Aorta (tissue), 5 donors: ENCODE data around the gene CDC16. TPM values are rescaled to one million over a fixed set of nuclear protein-coding genes. Genes with fewer than 3 reads are reported as not detected.

Experiments used
- ATAC-seq: fragments of 200-7000 bp; cut with Tn5 transposase; one replicate; pipeline ENCODE4 v1.9.1; 2022; ENCODE audit warnings: moderate library complexity; ENCODE audit not compliant: low FRiP score
- DNase-seq, 2 donors: peaks; one replicate each; pipeline ENCODE4 v3.0.0-alpha.2; 2020
- H3K27ac ChIP-seq, 2 donors: one replicate each; pipeline ENCODE4 v1.5.1; 2013; ENCODE audit warnings: low read length in 2 of 2, mild to moderate bottlenecking in 2 of 2, moderate library complexity in 2 of 2, control low read depth in 1 of 2, inconsistent platforms in 1 of 2, low read depth in 1 of 2
- H3K27me3 ChIP-seq, 2 donors: one replicate each; pipeline ENCODE4 v1.6.1; 2013; ENCODE audit warnings: control low read depth in 1 of 2, low read length in 1 of 2, mild to moderate bottlenecking in 1 of 2, moderate library complexity in 1 of 2; ENCODE audit not compliant: insufficient read depth in 2 of 2, control insufficient read depth in 1 of 2
- H3K36me3 ChIP-seq, 2 donors: one replicate each; pipeline ENCODE4 v1.6.1; 2013; ENCODE audit warnings: control low read depth in 1 of 2, low read length in 1 of 2, mild to moderate bottlenecking in 1 of 2; ENCODE audit not compliant: insufficient read depth in 2 of 2, control insufficient read depth in 1 of 2
- H3K4me1 ChIP-seq, 2 donors: one replicate each; pipeline ENCODE4 v1.6.1; 2013; ENCODE audit warnings: low read length in 2 of 2, control low read depth in 1 of 2, mild to moderate bottlenecking in 1 of 2, moderate library complexity in 1 of 2; ENCODE audit not compliant: insufficient read depth in 2 of 2, control insufficient read depth in 1 of 2
- H3K4me3 ChIP-seq, 2 donors: one replicate each; pipeline ENCODE4 v1.5.1; 2013; ENCODE audit warnings: low read length in 2 of 2, control low read depth in 1 of 2, mild to moderate bottlenecking in 1 of 2
- H3K9me3 ChIP-seq: one replicate; pipeline ENCODE4 v1.6.1; 2013; ENCODE audit warnings: mild to moderate bottlenecking, low read length; ENCODE audit not compliant: control insufficient read depth
- WGBS, 2 donors: extraction: QIAGEN DNeasy Blood & Tissue Kit; methylation state at CpG; one replicate each; pipeline ENCODE4 v1.1.7; 2013; 5-methylcytosine and 5-hydroxymethylcytosine counted together
- intact Hi-C, 2 donors: fragments of 100-400 bp; cut with DNase I; formaldehyde crosslinking; loops; one replicate each; pipeline versions ENCODE4 v1.14.2 to v1.15.0; 2022
- polyA plus RNA-seq, 2 donors: library from polyadenylated mRNA; stranded (reverse); fragments of 200-250 nt; gene quantifications; one replicate each; pipeline ENCODE4 v1.2.3, GENCODE V29; 2013
- total RNA-seq, 2 donors: library from RNA; stranded (reverse); fragmentation: NEBNext Ultra II Directional; extraction: Animal tissue kit (Norgen Biotek cat#: 25700); gene quantifications; one replicate each; pipeline ENCODE4 v1.2.1, GENCODE V29; 2021
- donor health status: healthy with polysubstance abuse.
- donor health status: Bipolar disorder and iron deficiency.
- donor health status: DM: no; HTN: no; CAD: no.
- donor health status: DM: no; HTN: no; CAD: no.
- donor health status: DM: yes; HTN: yes; CAD: no.

Gene CDC16
- total and polyA plus RNA-seq, 4 donors: 31.1 to 86.9 (median 56.4) TPM

DNA sequence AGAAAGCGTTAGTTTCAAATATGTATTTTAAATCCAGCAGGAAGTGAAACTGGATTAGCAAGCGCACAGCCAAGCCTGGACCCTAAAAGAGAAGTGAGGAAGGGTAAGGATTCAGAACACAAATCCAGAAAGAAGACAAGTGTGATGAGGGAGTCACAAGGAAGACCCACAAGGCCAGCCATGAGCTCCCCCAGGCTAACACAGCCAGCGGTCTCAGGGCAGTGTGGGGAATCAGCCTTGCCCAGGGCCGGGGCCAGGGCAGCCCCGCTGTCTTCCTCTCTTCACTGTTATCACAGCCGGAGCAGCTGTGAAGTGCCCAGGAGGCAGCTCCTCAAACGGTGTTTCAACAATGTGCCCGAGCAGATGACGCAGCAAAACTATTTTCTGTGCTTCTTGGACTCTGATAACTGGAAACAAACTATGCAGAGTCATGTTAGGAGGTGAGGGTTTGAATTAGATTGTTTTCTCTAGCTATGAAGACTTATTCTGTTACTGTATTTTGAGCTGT is 12.2 kb upstream of the CDC16 start:
- DNase-seq: peak in 1 of 2 donors; percentile 63
- no peak overlapping the region for H3K4me3 ChIP-seq
- WGBS, 2 donors: 23 to 24% methylated on average over 9 of the region's 9 CpGs
- intact Hi-C loops: no loop called here
- no peaks in the 10 kb centered on the region for H3K36me3 ChIP-seq
- no peaks in the 10 kb centered on the region for H3K4me1 ChIP-seq
- no peaks in the 10 kb centered on the region for H3K27me3 ChIP-seq
- ATAC-seq: peak; percentile 29
- no peak overlapping the region for H3K27ac ChIP-seq
- no peaks in the 10 kb centered on the region for H3K9me3 ChIP-seq

DNA sequence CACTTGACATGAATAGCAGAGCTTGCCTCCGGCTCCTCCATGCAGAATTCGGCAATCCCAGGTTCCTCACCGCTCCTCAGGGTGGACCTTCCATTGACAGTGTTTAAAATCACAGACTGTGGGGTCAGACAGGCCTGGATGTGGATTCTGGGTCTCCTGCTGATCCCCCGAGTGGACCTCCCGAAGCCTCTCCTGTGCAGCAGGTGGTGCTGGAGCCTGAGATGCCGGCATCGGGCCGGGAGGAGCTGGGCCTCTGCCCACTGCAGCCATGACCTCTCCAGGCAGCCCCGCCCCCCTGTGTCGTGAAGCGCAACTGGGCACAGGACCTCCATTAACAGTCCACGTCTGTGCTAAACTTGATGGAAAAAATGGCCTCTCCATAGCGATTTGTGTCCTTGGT is 10.5 kb upstream of the CDC16 start:
- 87 to 93% methylated on average over 13 of the region's 13 CpGs for WGBS, 2 donors

DNA sequence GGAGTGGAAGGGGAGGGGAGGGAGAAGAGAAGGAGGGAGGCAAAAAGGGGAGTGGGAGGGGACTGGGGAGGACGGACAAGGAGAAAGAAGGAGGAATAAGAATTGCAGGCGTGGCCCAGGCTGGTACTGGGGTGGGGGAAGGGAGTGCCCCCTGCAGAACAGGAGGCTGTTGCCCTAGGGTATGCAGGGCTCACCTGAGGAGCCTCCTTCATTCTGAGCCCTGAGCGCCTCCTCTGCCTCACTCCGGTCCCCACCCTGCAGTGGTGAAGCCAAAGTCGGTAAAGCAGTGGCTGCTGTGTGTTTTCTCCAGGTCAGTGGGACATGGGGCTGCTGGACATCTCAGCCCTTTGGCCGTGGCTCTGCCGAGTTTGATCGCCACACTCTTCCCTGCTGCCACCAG is 9.1 kb upstream of the CDC16 start:
- WGBS, 2 donors: 83 to 88% methylated on average over 8 of the region's 8 CpGs
- ATAC-seq (no peak), DNase-seq (no peak)
- no peaks in the 10 kb centered on the region for H3K4me1 ChIP-seq
- no peaks in the 10 kb centered on the region for H3K27me3 ChIP-seq
- H3K4me3 ChIP-seq: no peak overlapping the region
- intact Hi-C loops: loop anchor here (1.0 to 5.0 kb wide), 4 partner anchors 158 to 413 kb away; no protein-coding TSS in a partner anchor
- H3K36me3 ChIP-seq: no peaks in the 10 kb centered on the region
- no peaks in the 10 kb centered on the region for H3K9me3 ChIP-seq
- no peak overlapping the region for H3K27ac ChIP-seq

More for the DNA sequence above, 10.5 kb upstream of the CDC16 start:
- Histone ChIP-seq H3K4me3 (no peak overlapping the region), H3K27me3 (no peaks in the 10 kb centered on the region), H3K4me1 (no peaks in the 10 kb centered on the region), H3K9me3 (no peaks in the 10 kb centered on the region), H3K36me3 (no peaks in the 10 kb centered on the region), H3K27ac (no peak overlapping the region)
- ATAC-seq: no peak
- DNase-seq: no peak
- intact Hi-C loops: no loop called here

DNA sequence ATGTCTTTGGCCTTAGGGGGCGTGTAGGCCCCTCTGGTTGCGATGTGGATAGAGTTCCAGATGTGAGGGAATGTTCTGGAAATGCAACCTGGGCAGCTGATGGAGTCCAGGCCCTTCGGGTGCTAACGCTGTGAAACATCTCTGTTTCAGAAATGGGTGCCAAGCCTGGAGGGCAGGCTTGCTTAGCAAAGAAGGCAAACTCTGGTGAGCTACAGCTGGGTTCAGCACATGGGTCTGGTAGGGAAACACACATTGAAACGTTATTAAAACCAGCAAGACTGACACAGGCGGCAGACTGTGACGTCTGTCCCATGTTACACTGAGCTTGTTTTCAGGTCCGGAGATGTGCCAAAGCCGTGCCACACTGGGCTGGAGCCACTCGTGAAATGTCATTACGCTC is 8.6 kb upstream of the CDC16 start:
- no peak for DNase-seq
- intact Hi-C loops: loop anchor here (1.0 to 5.0 kb wide), 4 partner anchors 159 to 414 kb away; no protein-coding TSS in a partner anchor
- no peak for ATAC-seq
- Histone ChIP-seq H3K27ac (no peak overlapping the region), H3K4me3 (no peak overlapping the region), H3K4me1 (no peaks in the 10 kb centered on the region), H3K27me3 (no peaks in the 10 kb centered on the region), H3K36me3 (no peaks in the 10 kb centered on the region), H3K9me3 (no peaks in the 10 kb centered on the region)
- 80 to 82% methylated on average over 11 of the region's 11 CpGs for WGBS, 2 donors

DNA sequence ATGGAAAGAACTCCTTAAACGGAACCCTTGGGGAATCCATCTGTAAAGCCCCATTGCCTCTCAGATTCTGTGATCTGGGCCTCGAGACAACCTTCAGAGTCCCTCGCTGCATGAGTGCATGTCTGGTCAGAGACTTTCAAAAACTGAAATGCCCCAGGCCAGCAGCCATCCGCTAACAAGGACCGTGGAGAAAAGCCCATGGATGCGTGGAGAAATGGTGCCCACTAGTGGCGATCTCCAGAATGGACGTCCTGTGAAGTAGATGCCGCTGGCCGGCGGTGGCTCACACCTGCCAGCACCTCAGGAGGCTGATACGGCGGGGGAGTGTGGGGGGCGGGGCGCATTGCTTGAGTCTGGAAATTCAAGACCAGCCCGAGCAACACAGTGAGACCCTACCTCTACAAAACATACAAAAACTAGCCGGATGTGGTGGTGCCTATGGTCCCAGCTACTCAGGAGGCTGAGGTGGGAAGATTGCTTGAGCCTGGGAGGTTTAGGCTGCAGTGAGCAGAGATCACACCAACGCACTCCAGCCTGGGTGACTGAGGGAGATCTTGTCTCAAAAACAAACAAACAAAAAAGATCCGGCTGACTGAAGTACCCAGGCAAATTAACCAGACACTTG is 7.9 kb upstream of the CDC16 start:
- no peaks in the 10 kb centered on the region for H3K36me3 ChIP-seq
- H3K27ac ChIP-seq: no peak overlapping the region
- no peaks in the 10 kb centered on the region for H3K27me3 ChIP-seq
- intact Hi-C loops: loop anchor here (1.0 to 5.0 kb wide), 4 partner anchors 160 to 415 kb away; no protein-coding TSS in a partner anchor
- no peaks in the 10 kb centered on the region for H3K4me1 ChIP-seq
- DNase-seq: peak; percentile 89 to 94
- no peaks in the 10 kb centered on the region for H3K9me3 ChIP-seq
- 3 to 4% methylated on average over 19 of the region's 19 CpGs for WGBS, 2 donors
- no peak overlapping the region for H3K4me3 ChIP-seq
- peak; percentile 94 for ATAC-seq

DNA sequence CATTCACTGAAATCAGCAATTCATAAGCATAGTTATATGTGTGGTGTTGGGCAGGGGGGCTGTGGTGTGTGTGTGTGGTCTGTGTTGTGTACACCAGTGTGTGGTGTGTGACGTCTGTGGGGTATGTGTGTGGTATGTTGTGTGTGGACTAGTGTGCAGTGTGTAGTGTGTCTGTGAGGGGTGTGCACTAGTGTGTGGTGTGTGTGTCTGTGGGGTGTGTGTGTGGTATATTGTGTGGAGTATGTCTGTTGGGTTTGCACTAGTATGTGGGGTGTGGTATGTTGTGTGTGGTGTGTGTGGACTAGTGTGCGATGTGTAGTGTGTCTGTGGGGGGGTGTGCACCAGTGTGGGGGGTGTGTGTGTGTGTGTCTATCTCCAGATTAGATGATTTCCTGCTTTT is 7.2 kb upstream of the CDC16 start:
- Histone ChIP-seq H3K36me3 (no peaks in the 10 kb centered on the region), H3K9me3 (no peaks in the 10 kb centered on the region), H3K27me3 (no peaks in the 10 kb centered on the region), H3K27ac (no peak overlapping the region), H3K4me1 (no peaks in the 10 kb centered on the region), H3K4me3 (no peak overlapping the region)
- intact Hi-C loops: loop anchor here (1.0 to 5.0 kb wide), 4 partner anchors 160 to 415 kb away; no protein-coding TSS in a partner anchor
- WGBS, 2 donors: 80 to 87% methylated on average over 2 of the region's 2 CpGs
- no peak for DNase-seq
- no peak for ATAC-seq

DNA sequence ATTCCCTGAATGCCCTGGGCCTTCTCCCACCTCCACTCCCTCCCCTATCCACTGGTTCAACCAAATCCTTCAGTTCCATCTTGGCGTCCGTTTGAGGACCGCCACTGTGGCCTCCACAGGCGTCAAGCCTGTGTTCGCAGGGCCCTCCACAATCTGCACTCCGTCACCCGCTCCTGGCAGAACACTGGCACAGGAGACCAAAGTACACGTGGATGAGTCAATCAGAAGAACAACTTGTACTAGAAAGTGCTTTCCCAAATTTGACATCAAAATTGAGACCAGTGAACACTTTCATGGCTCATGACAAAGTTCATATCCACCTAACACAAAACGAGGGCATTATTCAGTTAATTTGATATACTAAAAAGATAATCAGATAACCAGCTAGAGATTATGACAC is 6.5 kb upstream of the CDC16 start:
- 59 to 66% methylated on average over 9 of the region's 9 CpGs for WGBS, 2 donors

DNA sequence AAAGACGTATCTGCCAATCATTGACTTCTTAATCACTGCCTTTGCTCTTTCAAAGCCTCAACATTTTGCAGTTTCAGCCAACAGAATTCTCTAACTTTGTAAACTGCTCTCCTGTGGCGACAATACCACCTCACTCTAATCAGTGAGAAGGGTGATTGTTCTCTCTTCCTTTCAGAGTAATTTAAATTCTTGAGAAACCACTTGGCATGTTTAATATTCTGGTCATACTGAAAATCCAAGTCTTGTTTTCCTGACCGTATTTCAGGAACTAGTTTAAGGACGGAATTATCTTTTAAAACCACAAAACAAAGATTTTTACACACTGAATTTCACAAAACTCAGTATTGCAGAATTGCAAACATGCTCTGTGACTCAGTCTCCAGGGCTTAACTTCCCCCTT is 5.2 kb upstream of the CDC16 start:
- Histone ChIP-seq H3K4me3 (no peak overlapping the region), H3K9me3 (no peaks in the 10 kb centered on the region), H3K36me3 (no peaks in the 10 kb centered on the region), H3K4me1 (no peaks in the 10 kb centered on the region), H3K27ac (no peak overlapping the region), H3K27me3 (no peaks in the 10 kb centered on the region)
- intact Hi-C loops: loop anchor here (5.0 kb wide), 3 partner anchors 162 to 417 kb away; no protein-coding TSS in a partner anchor
- no peak for DNase-seq
- WGBS, 2 donors: 40 to 51% methylated on average over 4 of the region's 4 CpGs
- ATAC-seq: no peak

More for the DNA sequence above, 6.5 kb upstream of the CDC16 start:
- no peaks in the 10 kb centered on the region for H3K4me1 ChIP-seq
- no peaks in the 10 kb centered on the region for H3K36me3 ChIP-seq
- H3K9me3 ChIP-seq: no peaks in the 10 kb centered on the region
- no peak overlapping the region for H3K4me3 ChIP-seq
- intact Hi-C loops: loop anchor here (5.0 kb wide), 3 partner anchors 161 to 416 kb away; no protein-coding TSS in a partner anchor
- H3K27ac ChIP-seq: no peak overlapping the region
- no peak for DNase-seq
- ATAC-seq: no peak
- H3K27me3 ChIP-seq: no peaks in the 10 kb centered on the region

DNA sequence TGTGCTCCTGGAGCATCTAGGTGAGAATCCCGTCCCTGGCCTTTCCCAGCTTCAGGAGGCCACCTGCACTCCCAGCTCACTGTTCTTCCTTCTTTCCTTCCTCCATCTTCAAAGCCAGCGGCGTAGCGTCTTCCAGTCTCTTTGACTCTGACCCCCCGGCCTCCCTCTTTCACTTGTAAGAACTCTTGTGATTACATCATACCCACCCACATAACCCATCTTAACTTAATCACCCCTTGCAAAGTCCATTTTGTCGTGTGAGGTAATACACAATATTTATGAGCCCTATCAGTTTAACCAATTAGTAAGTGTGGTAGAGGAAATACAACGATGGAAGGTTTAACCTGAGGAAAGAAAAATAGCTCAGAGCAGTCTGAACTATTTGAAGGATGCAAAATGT is 4.6 kb upstream of the CDC16 start:
- H3K4me1 ChIP-seq: no peaks in the 10 kb centered on the region
- 24 to 29% methylated on average over 7 of the region's 7 CpGs for WGBS, 2 donors

More for the DNA sequence above, 4.6 kb upstream of the CDC16 start:
- H3K9me3 ChIP-seq: no peaks in the 10 kb centered on the region
- H3K36me3 ChIP-seq: no peaks in the 10 kb centered on the region
- DNase-seq (no peak), ATAC-seq (no peak)
- H3K4me3 ChIP-seq: no peak overlapping the region
- H3K27ac ChIP-seq: no peak overlapping the region
- intact Hi-C loops: no loop called here
- H3K27me3 ChIP-seq: no peaks in the 10 kb centered on the region
